ENCODE measurements around the gene CLEC4M.
"Not testable (repeated sequence)": the region's sequence is repeated elsewhere in the genome, so short reads cannot be mapped to it uniquely, and the experiment has no call there.

CLEC4M gene

DNA sequence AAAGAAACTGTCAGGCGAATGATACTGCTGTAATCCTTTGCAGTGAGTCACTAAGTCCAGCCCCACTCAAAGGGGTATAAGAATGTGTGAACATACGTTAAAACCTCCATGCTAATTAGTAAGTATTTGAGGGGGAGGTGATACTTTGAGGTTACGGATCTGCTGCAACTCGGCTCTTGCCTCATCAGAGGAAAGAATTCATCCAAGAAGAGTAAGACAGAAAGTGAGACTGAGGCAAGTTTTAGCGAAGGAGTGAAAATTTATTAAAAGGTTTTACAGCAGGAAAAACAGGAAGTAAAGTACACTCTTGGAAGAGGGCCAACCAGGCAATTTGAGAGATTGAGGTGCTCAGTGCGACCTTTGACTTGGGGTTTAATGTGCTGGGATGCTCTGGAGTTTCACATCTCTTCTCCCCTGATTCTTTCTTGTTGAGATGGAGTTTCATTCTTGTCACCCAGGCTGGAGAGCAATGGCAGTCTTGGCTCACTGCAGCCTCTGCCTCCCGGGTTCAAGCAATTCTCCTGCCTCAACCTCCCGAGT, 9.8 kb downstream of the CLEC4M start:
- DNase-seq (ENCODE audit: low read depth, low spot score), result peak; percentile 64

GRCh38 chr19:7773841-7774240, 10.8 kb downstream of the CLEC4M start:
- no peak for DNase-seq (ENCODE audit: low read depth, low spot score)

- DNase-seq (ENCODE audit: low read depth, low spot score), result no peak
These were observed 12.7 kb downstream of the CLEC4M start for GRCh38 chr19:7775761-7776160.

DNA sequence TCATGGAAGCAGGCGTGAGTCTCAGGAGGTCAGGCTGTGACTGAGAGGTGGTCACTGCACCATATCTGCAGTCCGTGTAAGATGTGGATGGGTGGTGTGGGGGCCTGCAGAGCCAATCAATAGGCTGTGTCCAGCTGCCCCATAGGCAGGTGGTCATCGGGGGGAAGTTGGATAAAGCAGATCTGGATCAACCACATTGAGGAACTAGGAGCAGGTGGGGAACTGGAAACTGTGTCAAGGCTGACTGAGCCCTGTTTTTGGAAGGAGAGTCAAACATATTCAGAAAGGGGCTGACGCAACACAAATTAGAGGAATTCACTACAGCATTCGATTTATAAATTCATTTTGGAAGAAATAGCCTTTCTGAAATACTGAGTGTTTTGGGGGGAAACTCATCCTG, 15.0 kb downstream of the CLEC4M start:
- no peak for DNase-seq (ENCODE audit: low read depth, low spot score)

DNA sequence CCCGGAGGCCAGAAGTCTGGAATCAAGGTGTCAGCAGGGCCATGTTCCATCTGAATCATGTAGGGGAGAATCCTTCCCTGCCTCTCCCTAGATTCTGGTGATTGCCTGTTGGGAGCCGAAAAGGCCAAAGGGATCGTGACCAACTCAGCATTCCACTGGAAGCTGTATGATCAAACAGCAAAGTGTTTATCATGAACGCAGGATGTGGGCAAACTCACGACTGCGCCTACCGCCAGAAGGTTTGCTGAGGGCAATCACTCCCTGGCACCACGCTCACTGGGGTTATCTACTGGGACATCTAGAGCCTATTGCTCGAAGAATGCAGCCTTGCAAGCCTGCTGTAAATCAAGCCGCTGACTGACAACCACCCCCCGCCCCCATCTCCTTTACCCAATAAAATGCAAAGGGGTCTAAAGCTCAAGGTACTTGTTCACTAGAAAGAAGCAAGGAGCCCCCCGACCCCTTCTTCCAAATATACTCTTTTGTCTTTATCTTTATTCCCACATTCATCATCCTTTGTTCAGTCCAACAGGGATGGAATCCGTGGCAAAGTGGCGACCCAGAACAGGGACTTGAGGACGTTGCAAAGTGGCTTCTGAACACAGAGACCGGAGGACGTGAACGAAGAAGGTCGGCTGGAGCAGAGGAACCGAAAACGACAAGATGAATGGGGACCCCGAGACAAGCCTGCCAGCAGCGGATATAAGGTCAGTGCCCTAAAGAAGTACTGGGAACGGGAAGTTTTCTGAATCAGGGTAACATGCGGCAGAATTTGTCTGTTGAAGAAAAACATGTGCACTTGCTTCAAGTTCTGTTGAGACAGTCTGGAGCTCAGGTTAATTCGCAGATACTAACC, 16.8 kb downstream of the CLEC4M start:
- DNase-seq (ENCODE audit: low read depth, low spot score), result no peak

- no peak for DNase-seq (ENCODE audit: low read depth, low spot score)
These were observed 18.1 kb downstream of the CLEC4M start for GRCh38 chr19:7781157-7781556.

GRCh38 chr19:7783991-7784423, 21.0 kb downstream of the CLEC4M start:
- no peak for DNase-seq (ENCODE audit: low read depth, low spot score)

DNA sequence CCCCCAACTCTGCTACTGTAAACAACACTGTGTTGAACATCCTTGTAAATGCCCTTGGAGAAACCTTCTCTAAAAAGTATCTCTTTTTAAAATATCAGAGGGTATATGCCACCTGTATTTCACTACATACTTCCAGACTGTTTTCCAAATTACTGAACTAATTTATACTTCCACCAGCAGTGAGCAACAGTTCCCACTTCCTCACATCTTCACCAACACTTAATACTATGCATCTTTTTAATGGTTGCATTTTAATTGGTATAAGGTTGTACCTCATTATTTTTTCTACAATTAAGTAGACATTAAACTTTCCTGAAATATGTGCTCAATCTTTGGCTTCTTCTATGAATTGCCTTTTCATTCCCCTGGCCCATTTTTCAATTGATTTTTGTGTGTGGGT, 21.8 kb downstream of the CLEC4M start:
- no peak for DNase-seq (ENCODE audit: low read depth, low spot score)

DNA sequence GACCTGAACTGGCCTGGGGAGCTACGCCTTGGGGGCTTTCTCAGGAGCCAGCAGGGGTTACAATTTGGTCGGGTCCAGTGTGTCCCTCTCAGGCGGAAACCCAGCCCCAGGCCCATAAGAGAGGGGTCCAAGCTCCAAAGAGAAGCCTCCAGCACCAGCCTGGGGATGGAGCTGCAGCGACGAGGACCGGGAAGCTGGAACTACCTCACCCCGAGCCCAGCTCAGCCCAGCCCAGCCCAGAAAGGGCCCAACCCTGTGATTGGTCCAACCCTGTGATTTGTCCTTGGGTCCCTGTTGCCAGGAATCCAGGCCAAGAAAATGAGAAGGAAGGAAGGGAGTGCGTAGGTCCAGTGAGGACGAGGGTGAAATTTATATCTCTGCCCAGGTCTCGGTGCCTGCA, 24.1 kb downstream of the CLEC4M start:
- no peak for DNase-seq (ENCODE audit: low read depth, low spot score)

- DNase-seq (ENCODE audit: low read depth, low spot score), result no peak
These were observed 24.6 kb downstream of the CLEC4M start for GRCh38 chr19:7787602-7788177.

DNA sequence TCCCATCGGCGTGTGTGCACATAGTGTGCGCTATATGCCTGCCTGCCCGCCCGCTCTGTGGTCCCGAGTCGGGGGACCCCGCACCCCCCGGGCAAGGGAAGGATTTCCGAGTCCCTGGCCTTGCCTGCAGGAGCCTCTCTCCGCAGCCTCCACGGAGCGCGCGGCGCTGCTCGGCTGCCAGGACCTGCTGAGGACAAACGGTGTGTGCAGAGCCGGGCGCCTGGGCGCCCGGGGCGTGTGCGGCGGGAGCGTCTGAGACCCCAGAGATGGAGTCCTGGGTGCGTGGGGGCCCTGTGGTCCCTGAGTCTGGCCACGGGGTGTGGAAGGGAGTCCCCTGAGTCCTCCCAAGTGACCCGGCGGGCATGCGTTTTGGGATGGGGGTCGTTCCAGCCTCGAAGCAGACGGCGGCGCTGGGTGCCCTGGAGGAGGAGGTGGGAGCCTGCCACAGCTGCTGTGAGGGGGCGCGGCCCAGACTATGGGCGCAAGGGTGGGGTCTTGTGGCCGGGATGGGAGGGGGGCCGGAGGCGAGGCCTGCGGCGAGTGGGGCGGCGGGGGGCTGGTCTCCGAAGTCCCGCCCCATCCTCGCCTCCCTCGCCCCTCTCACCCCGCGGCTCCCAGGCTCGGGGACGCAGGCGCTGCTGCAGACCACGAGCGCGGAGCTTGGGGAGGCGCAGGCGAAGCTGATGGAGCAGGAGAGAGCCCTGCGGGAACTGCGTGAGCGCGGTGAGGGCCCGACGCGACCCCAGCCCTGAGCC, 25.3 kb downstream of the CLEC4M start:
- no peak for DNase-seq (ENCODE audit: low read depth, low spot score)

DNA sequence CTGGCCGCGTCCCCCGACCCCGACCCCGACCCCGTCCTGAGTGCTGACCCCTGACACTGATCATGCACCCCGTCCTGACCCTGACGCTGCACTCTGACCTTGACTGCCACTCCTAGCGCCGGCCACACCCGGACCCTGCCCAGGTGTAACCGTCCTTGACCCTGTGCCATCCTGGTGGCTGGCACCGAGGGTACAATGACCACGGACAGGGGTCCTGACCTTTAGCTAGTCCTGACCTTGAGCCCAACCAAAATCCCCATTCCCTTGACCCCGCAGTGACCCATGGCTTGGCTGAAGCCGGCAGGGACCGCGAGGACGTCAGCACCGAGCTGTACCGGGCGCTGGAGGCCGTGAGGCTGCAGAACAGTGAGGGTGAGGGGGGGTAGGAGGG, 25.9 kb downstream of the CLEC4M start:
- DNase-seq (ENCODE audit: low read depth, low spot score), result no peak

- no peak for DNase-seq (ENCODE audit: low read depth, low spot score)
These were observed 26.4 kb downstream of the CLEC4M start for GRCh38 chr19:7789447-7789846.

DNA sequence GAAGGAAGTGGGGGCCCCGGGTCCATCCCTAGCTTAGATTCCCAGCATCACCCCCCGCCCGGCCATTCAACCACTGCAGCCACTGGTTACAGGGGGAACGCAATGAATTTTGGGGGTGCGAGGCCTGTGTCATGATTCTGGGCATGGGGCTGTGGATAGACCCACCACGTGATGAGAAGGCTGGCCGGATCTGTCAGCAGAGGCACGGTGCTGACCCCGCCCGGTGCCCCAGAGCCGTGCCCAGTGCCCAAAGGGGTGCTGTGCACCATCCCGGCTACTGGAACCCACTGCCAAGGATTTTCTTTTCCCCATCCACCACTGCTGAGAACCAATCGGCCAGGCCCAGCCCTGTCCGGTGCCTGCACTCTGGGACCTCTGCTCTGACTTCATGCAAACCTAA, 27.4 kb downstream of the CLEC4M start:
- no peak for DNase-seq (ENCODE audit: low read depth, low spot score)

DNA sequence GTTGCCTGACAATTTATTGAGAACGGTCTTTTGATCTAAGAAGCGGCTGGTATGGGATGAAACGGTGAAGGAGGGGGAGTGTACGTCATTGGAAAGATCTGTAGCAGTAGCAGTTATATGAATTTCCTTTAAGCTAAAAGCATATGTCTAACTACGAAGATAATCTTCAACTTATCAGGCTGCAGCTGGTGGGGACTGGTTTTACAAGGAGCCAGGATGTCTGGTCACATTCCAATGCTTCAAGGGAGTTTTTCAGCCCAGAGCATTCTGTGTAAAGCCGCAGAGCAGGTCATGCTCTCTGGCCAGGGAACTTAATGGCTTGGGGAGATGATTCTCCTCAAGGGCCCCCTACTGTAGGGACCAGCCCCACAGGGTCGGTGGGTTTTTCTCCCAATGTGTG, 29.2 kb downstream of the CLEC4M start:
- DNase-seq (ENCODE audit: low read depth, low spot score), result no peak

GRCh38 chr19:7792701-7793100, 29.7 kb downstream of the CLEC4M start:
- DNase-seq (ENCODE audit: low read depth, low spot score), result not testable (repeated sequence)

- no peak for DNase-seq (ENCODE audit: low read depth, low spot score)
These were observed 30.4 kb downstream of the CLEC4M start for GRCh38 chr19:7793493-7793892.

DNA sequence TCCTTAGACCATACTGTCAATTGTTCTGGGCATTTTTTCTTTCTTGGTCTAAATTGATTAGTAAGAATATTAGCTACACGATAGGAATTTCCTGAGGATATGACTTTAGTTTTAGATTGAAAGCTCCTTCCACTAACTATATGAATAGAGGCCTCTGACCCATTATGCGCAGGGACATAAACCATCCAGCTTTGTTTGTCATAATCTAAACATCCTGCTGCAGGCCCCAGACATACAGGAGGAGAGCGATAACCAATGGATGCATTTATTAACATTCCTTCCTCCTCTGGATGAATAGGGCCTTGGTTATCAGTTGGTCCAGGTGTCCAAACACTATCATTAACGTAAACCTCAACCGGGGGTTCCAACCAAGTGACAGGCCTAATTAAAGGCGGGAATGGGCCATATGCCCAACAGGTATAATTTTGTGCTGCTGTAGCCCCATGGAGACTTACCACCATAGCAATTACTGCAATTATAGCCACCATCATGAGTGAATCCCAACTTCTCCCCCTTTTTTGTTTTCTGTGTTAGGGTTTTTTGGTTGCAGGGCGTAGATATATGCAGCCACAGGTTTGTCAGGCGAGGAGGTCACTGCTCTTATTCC, 32.6 kb downstream of the CLEC4M start:
- DNase-seq (ENCODE audit: low read depth, low spot score), result no peak

- peak; percentile 85 for DNase-seq (ENCODE audit: low read depth, low spot score)
These were observed 36.8 kb downstream of the CLEC4M start for GRCh38 chr19:7799640-7800355.

DNA sequence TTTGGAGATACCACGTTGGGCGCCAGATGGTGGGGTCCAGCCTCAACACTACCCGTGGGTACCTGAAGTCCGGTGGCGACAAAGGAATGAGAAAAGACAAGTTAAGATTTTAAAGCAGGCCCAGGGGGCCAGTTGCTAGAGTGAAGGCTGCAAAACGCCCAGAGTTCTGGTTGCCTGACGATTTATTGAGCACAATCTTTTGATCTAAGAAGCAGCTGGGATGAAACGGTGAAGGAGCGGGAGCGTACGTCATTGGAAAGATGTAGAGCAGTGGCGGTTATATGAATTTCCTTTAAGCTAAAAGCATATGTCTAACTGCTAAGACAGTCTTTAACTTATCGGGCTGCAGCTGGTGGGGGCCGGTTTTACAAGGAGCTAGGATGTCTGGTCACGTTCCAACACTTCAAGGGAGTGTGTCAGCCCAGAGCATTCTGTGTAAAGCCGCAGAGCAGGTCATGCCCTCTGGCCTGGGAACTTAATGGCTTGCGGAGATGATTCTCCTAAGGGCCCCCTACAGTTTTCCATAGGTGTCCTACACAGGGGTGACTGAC, 38.1 kb downstream of the CLEC4M start:
- no peak for DNase-seq (ENCODE audit: low read depth, low spot score)

DNA sequence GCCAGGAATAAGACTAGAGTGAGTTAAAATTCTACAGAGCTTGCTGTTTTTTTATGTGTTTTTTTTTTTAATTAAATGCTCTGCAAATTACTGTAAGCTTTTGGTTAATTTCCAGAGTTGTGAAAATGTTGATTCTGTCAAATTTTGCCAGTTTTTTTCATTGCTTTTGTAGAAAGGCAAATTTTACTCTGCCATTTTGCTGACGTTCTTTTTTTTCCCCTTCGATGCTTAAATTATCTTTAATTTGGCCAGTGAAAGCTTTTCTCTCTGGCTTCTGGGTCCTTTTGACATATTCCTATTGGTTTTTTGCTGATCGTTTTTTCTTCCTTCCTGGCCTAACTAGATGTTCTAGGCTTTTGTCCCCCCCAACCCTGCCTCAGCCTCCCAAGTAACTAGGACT, 43.2 kb downstream of the CLEC4M start:
- DNase-seq (ENCODE audit: low read depth, low spot score), result no peak
